ENCODE measurements around the gene CCDC57.

- TF ChIP-seq GATA2 (IDR thresholded peaks at IDR 0.05; ENCODE audit: low read depth, low read length), result no peak
- no peak for TF ChIP-seq GATA3 (IDR thresholded peaks at IDR 0.05; ENCODE audit: low read depth, low read length)
Observed at GRCh38 chr17:82108496-82108945, 104.1 kb downstream of the CCDC57 start.
